Measurements from ENCODE around the gene USP5. TPM values are rescaled to one million over a fixed set of nuclear protein-coding genes. Genes with fewer than 3 reads are reported as not detected.
"Not testable (repeated sequence)": the region's sequence is repeated elsewhere in the genome, so short reads cannot be mapped to it uniquely, and the experiment has no call there.

USP5 gene
- total RNA-seq, 1 donor from 2014 or later: 146 TPM

DNA sequence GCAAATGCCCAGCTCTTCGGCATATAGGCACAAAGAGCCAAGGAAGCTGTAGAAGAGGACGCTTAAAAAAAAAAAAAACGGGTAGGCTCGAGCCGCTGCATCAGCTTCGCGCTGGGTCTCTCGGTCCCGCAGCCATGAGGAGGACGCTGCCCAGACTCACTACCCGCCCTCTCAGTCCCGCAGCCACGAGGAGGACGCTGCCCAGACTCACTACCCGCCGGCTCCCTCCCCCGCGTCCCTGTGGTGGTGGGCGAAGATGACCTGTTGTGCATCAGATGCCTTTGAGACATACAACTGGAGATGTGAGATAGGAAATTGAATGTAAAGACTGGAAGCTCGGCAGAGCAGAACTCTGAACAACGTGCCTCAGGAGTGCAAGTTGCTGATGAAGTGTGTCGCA lies 32.6 kb downstream of the USP5 start:
- Mint-ChIP-seq H3K9me3 (ENCODE audit: unreplicated experiment) (no peaks in the 10 kb centered on the region), H3K27ac (ENCODE audit: unreplicated experiment) (no peak overlapping the region), H3K27me3 (ENCODE audit: low read depth, unreplicated experiment) (no peaks in the 10 kb centered on the region), H3K4me3 (ENCODE audit: unreplicated experiment) (no peak overlapping the region), H3K36me3 (ENCODE audit: low read depth, unreplicated experiment) (peaks cover 10% of the 10 kb centered on the region), H3K4me1 (ENCODE audit: low read depth, unreplicated experiment) (peaks cover 2% of the 10 kb centered on the region)
- no peak overlapping the region for H3K4me2 ChIP-seq (ENCODE audit: low read length)
- H3K9me3 ChIP-seq (ENCODE audit: insufficient read depth, low read depth, low read length): no peaks in the 10 kb centered on the region
- H3K79me2 ChIP-seq (ENCODE audit: insufficient read depth, low read length): no peaks in the 10 kb centered on the region
- TF ChIP-seq, protein P1, sequence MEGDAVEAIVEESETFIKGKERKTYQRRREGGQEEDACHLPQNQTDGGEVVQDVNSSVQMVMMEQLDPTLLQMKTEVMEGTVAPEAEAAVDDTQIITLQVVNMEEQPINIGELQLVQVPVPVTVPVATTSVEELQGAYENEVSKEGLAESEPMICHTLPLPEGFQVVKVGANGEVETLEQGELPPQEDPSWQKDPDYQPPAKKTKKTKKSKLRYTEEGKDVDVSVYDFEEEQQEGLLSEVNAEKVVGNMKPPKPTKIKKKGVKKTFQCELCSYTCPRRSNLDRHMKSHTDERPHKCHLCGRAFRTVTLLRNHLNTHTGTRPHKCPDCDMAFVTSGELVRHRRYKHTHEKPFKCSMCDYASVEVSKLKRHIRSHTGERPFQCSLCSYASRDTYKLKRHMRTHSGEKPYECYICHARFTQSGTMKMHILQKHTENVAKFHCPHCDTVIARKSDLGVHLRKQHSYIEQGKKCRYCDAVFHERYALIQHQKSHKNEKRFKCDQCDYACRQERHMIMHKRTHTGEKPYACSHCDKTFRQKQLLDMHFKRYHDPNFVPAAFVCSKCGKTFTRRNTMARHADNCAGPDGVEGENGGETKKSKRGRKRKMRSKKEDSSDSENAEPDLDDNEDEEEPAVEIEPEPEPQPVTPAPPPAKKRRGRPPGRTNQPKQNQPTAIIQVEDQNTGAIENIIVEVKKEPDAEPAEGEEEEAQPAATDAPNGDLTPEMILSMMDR (IDR thresholded peaks at IDR 0.05; ENCODE audit: insufficient read depth, low read depth, low read length): no peak
- no peak for TF ChIP-seq EZH2 (IDR thresholded peaks at IDR 0.05; ENCODE audit: insufficient read depth, low read length)
- no peak overlapping the region for H2AFZ ChIP-seq (ENCODE audit: low read depth, low read length)
- FAIRE-seq (no peak), DNase-seq (ENCODE audit: low read depth) (no peak)
- no peak overlapping the region for H3K27ac ChIP-seq (ENCODE audit: low read depth, low read length)
- H3K27me3 ChIP-seq (ENCODE audit: insufficient read depth, low read length): no peaks in the 10 kb centered on the region
- no peaks in the 10 kb centered on the region for H4K20me1 ChIP-seq (ENCODE audit: insufficient read depth, low read length)
- H3K9ac ChIP-seq (ENCODE audit: low read length): no peak overlapping the region
- no peaks in the 10 kb centered on the region for H3K36me3 ChIP-seq (ENCODE audit: insufficient read depth, low read length)
- no peaks in the 10 kb centered on the region for H3K4me1 ChIP-seq (ENCODE audit: insufficient read depth, low read length)
- H3K4me3 ChIP-seq (ENCODE audit: insufficient read depth, low read depth, low read length): no peak overlapping the region

DNA sequence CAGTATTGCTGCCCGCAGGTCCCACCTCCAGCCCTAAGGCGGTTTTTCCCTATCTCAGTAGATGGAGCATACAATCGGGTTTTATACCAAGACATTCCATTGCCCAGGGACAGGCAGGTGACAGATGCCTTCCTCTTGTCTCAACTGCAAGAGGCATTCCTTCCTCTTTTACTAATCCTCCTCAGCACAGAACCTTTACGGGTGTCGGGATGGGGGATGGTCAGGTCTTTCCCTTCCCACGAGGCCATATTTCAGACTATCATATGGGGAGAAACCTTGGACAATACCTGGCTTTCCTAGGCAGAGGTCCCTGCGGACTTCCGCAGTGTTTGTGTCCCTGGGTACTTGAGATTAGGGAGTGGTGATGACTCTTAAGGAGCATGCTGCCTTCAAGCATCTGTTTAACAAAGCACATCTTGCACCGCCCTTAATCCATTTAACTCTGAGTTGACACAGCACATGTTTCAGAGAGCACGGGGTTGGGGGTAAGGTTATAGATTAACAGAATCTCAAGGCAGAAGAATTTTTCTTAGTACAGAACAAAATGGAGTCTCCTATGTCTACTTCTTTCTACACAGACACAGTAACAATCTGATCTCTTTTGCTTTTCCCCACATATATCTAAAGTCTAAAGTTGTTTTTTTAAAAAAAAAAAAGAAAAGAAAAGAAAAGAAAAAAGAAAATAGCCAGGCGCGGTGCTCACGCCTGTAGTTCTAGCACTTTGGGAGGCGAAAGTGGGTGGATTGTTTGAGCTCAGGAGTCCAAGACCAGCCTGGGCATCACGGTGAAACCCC lies 34.5 kb downstream of the USP5 start:
- not testable (repeated sequence) for H3K4me1 ChIP-seq (ENCODE audit: insufficient read depth, low read length); H4K20me1 ChIP-seq (ENCODE audit: insufficient read depth, low read length); H3K36me3 ChIP-seq (ENCODE audit: insufficient read depth, low read length); H3K4me3 ChIP-seq (ENCODE audit: insufficient read depth, low read depth, low read length); H3K9me3 ChIP-seq (ENCODE audit: insufficient read depth, low read depth, low read length); H2AFZ ChIP-seq (ENCODE audit: low read depth, low read length); FAIRE-seq; H3K27me3 Mint-ChIP-seq (ENCODE audit: low read depth, unreplicated experiment); H3K27ac ChIP-seq (ENCODE audit: low read depth, low read length); H3K4me1 Mint-ChIP-seq (ENCODE audit: low read depth, unreplicated experiment); H3K4me2 ChIP-seq (ENCODE audit: low read length); DNase-seq (ENCODE audit: low read depth); H3K79me2 ChIP-seq (ENCODE audit: insufficient read depth, low read length); H3K36me3 Mint-ChIP-seq (ENCODE audit: low read depth, unreplicated experiment); H3K9ac ChIP-seq (ENCODE audit: low read length); H3K9me3 Mint-ChIP-seq (ENCODE audit: unreplicated experiment); H3K27me3 ChIP-seq (ENCODE audit: insufficient read depth, low read length); H3K27ac Mint-ChIP-seq (ENCODE audit: unreplicated experiment)
- H3K4me3 Mint-ChIP-seq (ENCODE audit: unreplicated experiment): peak overlapping the region; percentile 14

DNA sequence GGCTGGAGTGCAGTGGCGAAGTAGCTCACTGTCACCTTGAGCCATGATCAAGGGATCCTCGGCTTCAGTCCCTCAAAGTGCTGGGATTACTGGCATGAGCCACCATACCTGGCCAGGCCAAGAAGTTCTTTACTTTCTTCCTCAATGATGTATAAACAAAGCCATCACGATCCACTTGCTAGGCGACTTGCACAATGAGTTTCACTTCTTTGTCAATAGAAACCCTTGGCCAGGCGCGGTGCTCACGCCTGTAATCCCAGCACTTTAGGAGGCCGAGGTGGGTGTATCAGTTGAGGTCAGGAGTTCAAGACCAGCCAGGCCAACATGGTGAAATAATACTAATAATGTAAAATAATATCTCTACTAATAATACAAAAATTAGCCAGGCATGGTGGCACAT lies 35.5 kb downstream of the USP5 start:
- no peaks in the 10 kb centered on the region for H3K27me3 ChIP-seq (ENCODE audit: insufficient read depth, low read length)
- H3K9me3 ChIP-seq (ENCODE audit: insufficient read depth, low read depth, low read length): no peaks in the 10 kb centered on the region
- H3K9ac ChIP-seq (ENCODE audit: low read length): no peak overlapping the region
- Mint-ChIP-seq H3K27me3 (ENCODE audit: low read depth, unreplicated experiment) (no peaks in the 10 kb centered on the region), H3K9me3 (ENCODE audit: unreplicated experiment) (no peaks in the 10 kb centered on the region), H3K4me3 (ENCODE audit: unreplicated experiment) (no peak overlapping the region), H3K27ac (ENCODE audit: unreplicated experiment) (no peak overlapping the region), H3K4me1 (ENCODE audit: low read depth, unreplicated experiment) (peaks cover 2% of the 10 kb centered on the region), H3K36me3 (ENCODE audit: low read depth, unreplicated experiment) (peaks cover 10% of the 10 kb centered on the region)
- DNase-seq (ENCODE audit: low read depth) (no peak), FAIRE-seq (no peak)
- H2AFZ ChIP-seq (ENCODE audit: low read depth, low read length): no peak overlapping the region
- H3K27ac ChIP-seq (ENCODE audit: low read depth, low read length): no peak overlapping the region
- H3K36me3 ChIP-seq (ENCODE audit: insufficient read depth, low read length): no peaks in the 10 kb centered on the region
- H3K4me1 ChIP-seq (ENCODE audit: insufficient read depth, low read length): peaks cover 12% of the 10 kb centered on the region
- no peaks in the 10 kb centered on the region for H4K20me1 ChIP-seq (ENCODE audit: insufficient read depth, low read length)
- no peak overlapping the region for H3K4me3 ChIP-seq (ENCODE audit: insufficient read depth, low read depth, low read length)
- no peak for TF ChIP-seq EZH2 (IDR thresholded peaks at IDR 0.05; ENCODE audit: insufficient read depth, low read length)
- TF ChIP-seq, protein P1 (IDR thresholded peaks at IDR 0.05; ENCODE audit: insufficient read depth, low read depth, low read length): no peak
- H3K4me2 ChIP-seq (ENCODE audit: low read length): no peak overlapping the region
- H3K79me2 ChIP-seq (ENCODE audit: insufficient read depth, low read length): no peaks in the 10 kb centered on the region

All from astrocyte (in vitro differentiated cells and primary cell).